CD14-positive monocyte (primary cell): Measurements from ENCODE around the gene RERE. TPM values are rescaled to one million over a fixed set of nuclear protein-coding genes. Genes with fewer than 3 reads are reported as not detected.

Source experiments
- DNase-seq, 3 donors: peaks; one replicate each; pipeline ENCODE4 v3.0.0-alpha.2; 2011 to 2022
- H2AFZ ChIP-seq: 2 replicates; pipeline ENCODE4 v1.6.0; 2012; ENCODE audit warnings: mild to moderate bottlenecking, low read depth, low read length, inconsistent platforms; ENCODE audit not compliant: insufficient read depth, poor library complexity, severe bottlenecking
- H3K27ac ChIP-seq, 2 donors: 1 replicate in 1 of 2; 2 replicates in 1 of 2; pipeline ENCODE4 v1.5.1; 2012 to 2013; ENCODE audit warnings: low read length in 2 of 2, control low read depth in 1 of 2, inconsistent platforms in 1 of 2, low read depth in 1 of 2, mild to moderate bottlenecking in 1 of 2
- H3K27me3 ChIP-seq, 2 donors: one replicate each; pipeline versions ENCODE4 v1.6.0 to v1.6.1; 2011 to 2013; ENCODE audit warnings: low read length in 2 of 2; ENCODE audit not compliant: control insufficient read depth in 2 of 2, insufficient read depth in 2 of 2
- H3K36me3 ChIP-seq, 2 donors: replicated peaks in 1 of 2; 1 replicate in 1 of 2; 2 replicates in 1 of 2; pipeline versions ENCODE4 v1.5.1 to v1.6.1; 2012 to 2013; ENCODE audit warnings: low read length in 2 of 2, control low read depth in 1 of 2, inconsistent platforms in 1 of 2, mild to moderate bottlenecking in 1 of 2; ENCODE audit not compliant: insufficient read depth in 2 of 2, control insufficient read depth in 1 of 2
- H3K4me1 ChIP-seq, 2 donors: 1 replicate in 1 of 2; 2 replicates in 1 of 2; pipeline versions ENCODE4 v1.5.1 to v1.6.1; 2012 to 2013; ENCODE audit warnings: low read length in 2 of 2, control low read depth in 1 of 2, inconsistent platforms in 1 of 2, mild to moderate bottlenecking in 1 of 2, moderate library complexity in 1 of 2; ENCODE audit not compliant: insufficient read depth in 2 of 2, control insufficient read depth in 1 of 2
- H3K4me2 ChIP-seq: replicated peaks from 2 replicates; pipeline ENCODE3; 2012; ENCODE audit warnings: low read length, moderate library complexity, mild to moderate bottlenecking; ENCODE audit not compliant: poor library complexity, severe bottlenecking; ENCODE audit errors: extremely low read depth
- H3K4me3 ChIP-seq, 3 experiments: fragments of 200-600 bp in 1 of 3; sonication (generic) in 1 of 3; replicated peaks in 1 of 3; 1 replicate in 2 of 3; 2 replicates in 1 of 3; pipeline ENCODE4 v1.5.1; 2011 to 2013; ENCODE audit warnings: low read length in 3 of 3, mild to moderate bottlenecking in 3 of 3, control low read depth in 2 of 3, low read depth in 2 of 3, inconsistent platforms in 1 of 3, moderate library complexity in 1 of 3
- H3K79me2 ChIP-seq: 2 replicates; pipeline ENCODE4 v1.6.0; 2012; ENCODE audit warnings: mild to moderate bottlenecking, control low read depth, inconsistent platforms, low read length, moderate library complexity; ENCODE audit not compliant: insufficient read depth
- H3K9ac ChIP-seq: 2 replicates; pipeline ENCODE4 v1.6.0; 2017; ENCODE audit warnings: low read length, mild to moderate bottlenecking; ENCODE audit not compliant: insufficient read depth, poor library complexity, severe bottlenecking
- H3K9me3 ChIP-seq, 2 donors: replicated peaks in 1 of 2; 1 replicate in 1 of 2; 2 replicates in 1 of 2; pipeline versions ENCODE4 v1.5.1 to v1.6.1; 2012 to 2013; ENCODE audit warnings: low read length in 2 of 2, control low read depth in 1 of 2; ENCODE audit not compliant: control insufficient read depth in 1 of 2, insufficient read depth in 1 of 2
- H4K20me1 ChIP-seq: 2 replicates; pipeline ENCODE4 v1.6.0; 2012; ENCODE audit warnings: mild to moderate bottlenecking, low read length, control low read depth, moderate library complexity; ENCODE audit not compliant: insufficient read depth
- H3K27ac Mint-ChIP-seq, 7 donors: one replicate each; pipeline ENCODE4 v1.8.0; 2020; ENCODE audit warnings: mild to moderate bottlenecking in 7 of 7, mixed read lengths in 7 of 7, moderate library complexity in 6 of 7, inconsistent platforms in 2 of 7
- H3K27me3 Mint-ChIP-seq, 3 donors: one replicate each; pipeline ENCODE4 v1.8.0; 2021 to 2022; ENCODE audit warnings: low read depth in 3 of 3, mild to moderate bottlenecking in 3 of 3, mixed read lengths in 3 of 3, moderate library complexity in 3 of 3, inconsistent platforms in 1 of 3
- H3K36me3 Mint-ChIP-seq, 2 donors: one replicate each; pipeline ENCODE4 v1.8.0; 2020; ENCODE audit warnings: mixed read lengths in 2 of 2, inconsistent platforms in 1 of 2, mild to moderate bottlenecking in 1 of 2
- H3K4me1 Mint-ChIP-seq: one replicate; pipeline ENCODE4 v1.8.0; 2020; ENCODE audit warnings: mild to moderate bottlenecking, mixed read lengths
- H3K4me3 Mint-ChIP-seq, 2 donors: one replicate each; pipeline ENCODE4 v1.8.0; 2020; ENCODE audit warnings: mild to moderate bottlenecking in 2 of 2, mixed read lengths in 2 of 2, moderate library complexity in 1 of 2
- H3K9me3 Mint-ChIP-seq, 7 donors: one replicate each; pipeline ENCODE4 v1.8.0; 2020 to 2022; ENCODE audit warnings: mixed read lengths in 7 of 7, mild to moderate bottlenecking in 6 of 7, moderate library complexity in 6 of 7, inconsistent platforms in 2 of 7
- WGBS: methylation state at CpG from one replicate; pipeline ENCODE4 v1.1.5; 2013; ENCODE audit warnings: missing lambda C conversion rate; ENCODE audit not compliant: insufficient coverage; 5-methylcytosine and 5-hydroxymethylcytosine counted together
- intact Hi-C, 2 donors: fragments of 100-400 bp; cut with micrococcal nuclease; formaldehyde crosslinking; loops; one replicate each; pipeline versions ENCODE4 v1.15.0 to v1.15.1; 2023
- polyA plus RNA-seq, 3 donors: library from polyadenylated mRNA; depleted of rRNA in 1 of 3; unstranded in 2 of 3; stranded (reverse) in 1 of 3; fragments of 300-500 nt in 2 of 3; fragments of >200 nt in 1 of 3; fragmentation: Illumina TruSeq in 2 of 3; gene quantifications; 1 replicate in 2 of 3; 2 replicates in 1 of 3; pipeline ENCODE4 v1.2.3, GENCODE V29; 2012 to 2021
- TF ChIP-seq, protein P1 (sequence below): fragments of 200-600 bp; IDR thresholded peaks from one replicate; pipeline ENCODE4 v1.8.0; 2022; ENCODE audit warnings: antibody characterized with exemption, mild to moderate bottlenecking

The RERE gene
- polyA plus RNA-seq, 3 donors = 1.2 to 19.4 (median 3.8) TPM

DNA sequence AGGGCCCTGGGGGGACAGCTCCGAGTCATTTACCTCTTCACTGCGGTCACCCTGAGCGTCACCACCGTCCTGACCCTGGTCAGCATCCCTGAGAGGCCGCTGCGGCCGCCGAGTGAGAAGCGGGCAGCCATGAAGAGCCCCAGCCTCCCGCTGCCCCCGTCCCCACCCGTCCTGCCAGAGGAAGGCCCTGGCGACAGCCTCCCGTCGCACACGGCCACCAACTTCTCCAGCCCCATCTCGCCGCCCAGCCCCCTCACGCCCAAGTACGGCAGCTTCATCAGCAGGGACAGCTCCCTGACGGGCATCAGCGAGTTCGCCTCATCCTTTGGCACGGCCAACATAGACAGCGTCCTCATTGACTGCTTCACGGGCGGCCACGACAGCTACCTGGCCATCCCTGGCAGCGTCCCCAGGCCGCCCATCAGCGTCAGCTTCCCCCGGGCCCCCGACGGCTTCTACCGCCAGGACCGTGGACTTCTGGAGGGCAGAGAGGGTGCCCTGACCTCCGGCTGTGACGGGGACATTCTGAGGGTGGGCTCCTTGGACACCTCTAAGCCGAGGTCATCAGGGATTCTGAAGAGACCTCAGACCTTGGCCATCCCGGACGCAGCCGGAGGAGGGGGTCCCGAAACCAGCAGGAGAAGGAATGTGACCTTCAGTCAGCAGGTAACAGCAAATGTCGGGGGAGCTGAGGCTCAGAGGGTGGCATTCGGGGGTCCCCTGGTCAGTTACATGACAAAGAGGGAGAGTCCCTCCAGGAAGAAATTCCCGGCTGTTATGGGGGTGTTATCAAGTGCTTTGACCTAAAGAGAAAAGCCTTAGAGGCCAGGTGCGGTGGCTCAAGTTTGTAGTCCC, 486.9 kb downstream of the RERE start:
- no peak overlapping the region for H2AFZ ChIP-seq
- Mint-ChIP-seq H3K27ac (no peak overlapping the region), H3K4me1 (no peaks in the 10 kb centered on the region), H3K27me3 (peaks cover 1 to 9% (median 6%) of the 10 kb centered on the region in 3 donors), H3K9me3 (peaks cover 0 to 2% (median 0%) of the 10 kb centered on the region in 7 donors), H3K36me3 (no peaks in the 10 kb centered on the region), H3K4me3 (no peak overlapping the region)
- DNase-seq = no peak
- H3K9me3 ChIP-seq = no peaks in the 10 kb centered on the region
- 96% methylated on average over 46 of the region's 47 CpGs for WGBS
- intact Hi-C loops = no loop called here
- H4K20me1 ChIP-seq = no peaks in the 10 kb centered on the region
- no peak overlapping the region for H3K4me3 ChIP-seq
- H3K27ac ChIP-seq = no peak overlapping the region
- H3K4me2 ChIP-seq = no peak overlapping the region
- no peak overlapping the region for H3K9ac ChIP-seq
- TF ChIP-seq, protein P1, sequence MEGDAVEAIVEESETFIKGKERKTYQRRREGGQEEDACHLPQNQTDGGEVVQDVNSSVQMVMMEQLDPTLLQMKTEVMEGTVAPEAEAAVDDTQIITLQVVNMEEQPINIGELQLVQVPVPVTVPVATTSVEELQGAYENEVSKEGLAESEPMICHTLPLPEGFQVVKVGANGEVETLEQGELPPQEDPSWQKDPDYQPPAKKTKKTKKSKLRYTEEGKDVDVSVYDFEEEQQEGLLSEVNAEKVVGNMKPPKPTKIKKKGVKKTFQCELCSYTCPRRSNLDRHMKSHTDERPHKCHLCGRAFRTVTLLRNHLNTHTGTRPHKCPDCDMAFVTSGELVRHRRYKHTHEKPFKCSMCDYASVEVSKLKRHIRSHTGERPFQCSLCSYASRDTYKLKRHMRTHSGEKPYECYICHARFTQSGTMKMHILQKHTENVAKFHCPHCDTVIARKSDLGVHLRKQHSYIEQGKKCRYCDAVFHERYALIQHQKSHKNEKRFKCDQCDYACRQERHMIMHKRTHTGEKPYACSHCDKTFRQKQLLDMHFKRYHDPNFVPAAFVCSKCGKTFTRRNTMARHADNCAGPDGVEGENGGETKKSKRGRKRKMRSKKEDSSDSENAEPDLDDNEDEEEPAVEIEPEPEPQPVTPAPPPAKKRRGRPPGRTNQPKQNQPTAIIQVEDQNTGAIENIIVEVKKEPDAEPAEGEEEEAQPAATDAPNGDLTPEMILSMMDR = no peak
- no peaks in the 10 kb centered on the region for H3K79me2 ChIP-seq
- H3K36me3 ChIP-seq = no peaks in the 10 kb centered on the region
- no peaks in the 10 kb centered on the region for H3K4me1 ChIP-seq
- H3K27me3 ChIP-seq = no peaks in the 10 kb centered on the region

DNA sequence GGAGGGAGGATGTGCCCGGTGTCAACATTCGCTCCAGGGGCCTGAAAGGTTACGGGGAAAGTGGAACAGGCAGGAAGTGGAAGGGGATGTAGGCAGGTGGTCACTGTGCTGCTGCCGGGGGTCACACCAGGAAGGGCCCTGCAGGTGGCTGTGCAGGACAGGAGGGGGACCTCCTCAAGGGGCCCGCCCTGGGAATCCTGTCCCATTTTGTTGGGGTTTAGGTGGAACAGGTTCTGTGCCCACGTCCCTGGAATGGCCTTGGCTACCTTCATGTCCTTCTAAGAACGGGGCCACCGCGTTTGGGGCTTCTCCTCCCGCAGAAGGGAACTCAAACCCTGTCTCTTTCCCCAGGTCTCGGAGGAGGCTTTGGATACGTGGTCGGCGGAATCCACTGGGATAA, 487.6 kb downstream of the RERE start:
- Histone ChIP-seq H3K79me2 (no peaks in the 10 kb centered on the region), H4K20me1 (no peaks in the 10 kb centered on the region), H3K4me3 (no peak overlapping the region), H3K9ac (no peak overlapping the region), H3K27ac (no peak overlapping the region), H2AFZ (no peak overlapping the region), H3K9me3 (no peaks in the 10 kb centered on the region), H3K27me3 (no peaks in the 10 kb centered on the region), H3K4me2 (no peak overlapping the region), H3K4me1 (no peaks in the 10 kb centered on the region), H3K36me3 (no peaks in the 10 kb centered on the region)
- peaks cover 0 to 2% (median 0%) of the 10 kb centered on the region in 7 donors for H3K9me3 Mint-ChIP-seq
- H3K4me3 Mint-ChIP-seq = no peak overlapping the region
- no peak overlapping the region for H3K27ac Mint-ChIP-seq
- intact Hi-C loops = no loop called here
- H3K27me3 Mint-ChIP-seq = peaks cover 1 to 9% (median 5%) of the 10 kb centered on the region in 3 donors
- TF ChIP-seq, protein P1 = no peak
- DNase-seq = no peak
- H3K4me1 Mint-ChIP-seq = no peaks in the 10 kb centered on the region
- WGBS = 68% methylated on average over 13 of the region's 14 CpGs
- H3K36me3 Mint-ChIP-seq = no peaks in the 10 kb centered on the region
